HG02642 (cell line): ENCODE results near the gene SLC22A17.
"Not testable (repeated sequence)": the region's sequence is repeated elsewhere in the genome, so short reads cannot be mapped to it uniquely, and the experiment has no call there.

Experiments
- ATAC-seq: cut with Tn5 transposase; IDR thresholded peaks from one replicate; pipeline ENCODE4 v1.9.1; 2021; ENCODE audit warnings: mild to moderate bottlenecking; ENCODE audit not compliant: unreplicated experiment, poor library complexity

Gene SLC22A17

DNA sequence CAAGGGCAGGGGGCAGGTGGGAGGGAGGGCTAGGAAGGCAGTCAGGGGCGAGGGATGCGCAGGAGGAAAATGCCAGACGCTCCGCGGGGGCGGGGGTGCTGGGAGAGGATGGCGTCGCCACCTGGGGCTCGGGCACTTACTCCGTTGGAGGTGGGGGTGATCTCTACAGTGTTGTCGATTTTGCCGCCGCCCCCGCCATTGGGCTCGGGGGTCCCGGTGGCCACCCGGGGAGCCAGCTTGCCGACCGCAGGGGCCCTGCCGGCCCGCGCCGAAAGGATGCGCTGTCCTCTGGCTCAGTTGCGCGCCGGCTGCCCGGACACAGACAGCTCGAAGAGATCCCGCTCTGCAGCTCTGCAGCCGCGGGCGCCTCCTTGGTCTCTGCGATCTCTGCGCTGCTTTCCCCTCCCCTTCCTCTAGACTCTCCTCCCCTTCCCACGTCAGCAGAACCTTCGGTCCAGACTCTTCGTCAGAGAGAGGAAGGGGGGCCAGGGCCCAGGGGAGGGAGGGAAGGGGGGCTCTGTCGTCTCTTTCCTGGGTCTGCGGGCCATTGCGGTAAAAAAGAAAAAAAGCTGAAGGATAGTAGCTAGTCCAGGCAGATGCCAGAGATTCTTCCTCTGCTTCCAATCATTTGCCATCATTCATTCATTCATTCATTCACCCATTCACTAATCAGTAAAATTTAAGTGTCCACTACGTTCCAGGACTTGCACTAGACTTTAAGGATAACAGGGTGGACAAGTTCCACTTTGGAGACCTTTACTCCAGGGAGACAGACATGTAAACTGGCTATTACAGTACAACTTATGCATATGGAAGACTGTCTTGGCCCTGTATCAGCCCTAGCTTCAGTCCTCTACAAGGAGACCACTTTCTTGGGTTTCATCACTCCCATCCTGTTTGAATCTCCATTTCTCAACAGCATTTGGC lies at the start of gene SLC22A17:
SLC22A17 (minus strand) TSS at position 382 of the 927 bp plus-strand sequence.
- no peak for ATAC-seq

- ATAC-seq, result no peak
Measured at GRCh38 chr14:23401291-23401690, 48.6 kb upstream of the SLC22A17 start.

- ATAC-seq, result not testable (repeated sequence)
Measured at GRCh38 chr14:23400496-23401149, 47.9 kb upstream of the SLC22A17 start.

DNA sequence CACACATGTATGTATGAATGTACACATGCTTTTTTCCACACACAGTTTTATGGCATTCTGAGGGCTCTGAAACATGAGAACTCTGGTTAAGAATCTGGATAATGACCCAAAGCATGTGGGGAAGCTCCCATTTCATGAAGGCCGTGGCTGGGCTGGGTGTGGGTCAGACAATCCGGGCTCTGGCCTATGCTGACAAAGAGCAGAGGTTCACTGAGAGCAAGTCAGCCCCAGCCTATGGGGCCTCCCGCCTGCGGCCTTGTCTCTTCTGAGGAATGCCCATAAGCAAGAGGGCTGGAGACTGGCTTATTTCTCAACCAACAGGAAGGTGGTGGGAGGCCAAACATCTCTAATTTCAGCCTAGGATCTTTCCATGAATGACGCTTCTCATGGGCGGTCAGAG lies 46.9 kb upstream of the SLC22A17 start:
- no peak for ATAC-seq

- ATAC-seq, result no peak
Measured at GRCh38 chr14:23399136-23399535, 46.4 kb upstream of the SLC22A17 start.

DNA sequence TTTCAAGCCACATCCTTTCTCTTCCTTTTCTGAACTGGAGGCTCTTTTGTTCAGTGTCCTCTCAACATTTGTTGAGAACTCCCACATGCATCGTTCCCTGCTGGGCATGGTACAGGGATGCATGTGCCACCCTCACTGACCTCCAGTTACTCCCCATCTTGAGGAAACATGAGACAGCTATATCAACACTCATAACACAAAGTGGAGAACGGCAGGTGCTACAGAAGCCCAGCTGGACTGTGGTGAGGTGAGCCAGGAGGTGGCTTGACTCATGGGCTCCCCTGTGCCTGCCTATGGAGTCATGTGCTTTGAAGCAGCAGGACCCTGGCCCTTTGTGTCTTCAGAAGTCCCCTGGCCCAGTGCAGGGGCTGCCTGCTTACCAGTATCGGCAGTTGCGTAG lies 45.7 kb upstream of the SLC22A17 start:
- no peak for ATAC-seq

DNA sequence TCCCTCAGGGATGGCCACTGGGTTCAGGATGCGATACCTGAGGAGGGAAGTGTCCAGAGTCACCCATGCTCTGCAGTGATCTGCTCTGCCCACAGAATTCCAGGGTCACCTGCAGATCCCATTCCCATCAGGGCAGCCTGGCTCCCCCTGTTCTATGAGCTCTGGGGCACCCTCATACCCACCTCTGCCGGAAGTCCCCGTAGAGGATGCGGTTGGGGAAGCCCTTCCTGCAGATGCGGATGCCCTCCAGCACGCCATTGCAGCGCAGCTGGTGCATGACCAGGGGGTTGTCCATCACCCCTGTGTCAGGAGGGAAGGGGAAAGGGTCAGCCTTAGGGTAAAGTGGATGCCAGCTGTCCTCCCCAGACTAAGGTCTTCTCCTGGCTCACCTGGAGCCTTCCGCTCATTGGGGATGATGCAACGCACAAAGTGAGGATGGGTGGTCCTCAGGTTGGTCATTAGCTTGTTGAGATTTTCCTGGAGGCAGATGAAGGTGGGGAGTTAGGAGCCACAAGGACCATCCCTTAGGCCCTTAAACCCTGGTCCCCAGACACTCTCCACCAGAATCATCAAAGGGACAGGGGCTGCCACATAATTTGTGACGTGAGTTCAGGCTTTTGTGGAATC lies 44.2 kb upstream of the SLC22A17 start:
- ATAC-seq, result no peak

- no peak for ATAC-seq
Measured at GRCh38 chr14:23396126-23396525, 43.4 kb upstream of the SLC22A17 start.

DNA sequence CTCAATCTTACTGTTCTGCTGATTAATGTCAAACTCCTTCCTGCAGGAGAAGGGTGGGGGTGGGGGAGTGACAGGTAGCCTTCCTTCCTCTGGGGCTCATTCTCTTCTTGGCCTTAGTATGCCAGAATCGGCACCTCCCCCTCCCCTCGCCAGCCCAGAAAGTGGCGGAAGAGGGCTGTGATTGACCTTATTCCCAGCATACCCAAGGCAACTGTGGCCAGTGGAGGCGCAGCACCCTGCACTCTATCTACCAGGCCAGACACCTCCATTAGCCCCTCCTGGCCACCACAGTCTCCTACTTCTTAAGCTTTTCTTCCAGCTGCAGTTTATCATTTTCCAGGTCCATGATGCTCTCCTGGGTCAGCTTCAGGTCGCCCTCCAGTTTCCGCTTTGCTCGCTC lies 39.9 kb upstream of the SLC22A17 start:
- no peak for ATAC-seq

- ATAC-seq, result not testable (repeated sequence)
Measured at GRCh38 chr14:23389871-23390270, 37.2 kb upstream of the SLC22A17 start.

DNA sequence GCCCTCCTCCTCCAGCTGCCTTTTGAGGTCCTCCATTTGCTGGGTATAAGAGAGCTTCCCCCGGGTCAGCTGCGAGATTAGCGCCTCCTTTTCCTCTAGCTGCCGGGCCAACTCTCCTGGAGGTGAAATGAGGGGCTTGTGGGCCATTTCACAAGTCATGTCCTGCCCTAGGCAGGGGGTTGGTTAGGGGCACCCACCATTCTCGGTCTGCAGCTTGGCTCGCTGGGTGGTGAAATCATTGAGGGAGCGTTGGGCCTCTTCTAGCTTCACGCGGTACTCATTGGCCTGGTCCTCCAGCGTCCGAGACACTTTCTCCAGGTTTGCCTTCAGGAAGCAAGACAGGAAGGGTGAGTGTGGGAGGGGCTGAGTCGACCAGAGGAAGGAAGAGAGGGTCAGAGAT lies 36.7 kb upstream of the SLC22A17 start:
- ATAC-seq, result no peak

DNA sequence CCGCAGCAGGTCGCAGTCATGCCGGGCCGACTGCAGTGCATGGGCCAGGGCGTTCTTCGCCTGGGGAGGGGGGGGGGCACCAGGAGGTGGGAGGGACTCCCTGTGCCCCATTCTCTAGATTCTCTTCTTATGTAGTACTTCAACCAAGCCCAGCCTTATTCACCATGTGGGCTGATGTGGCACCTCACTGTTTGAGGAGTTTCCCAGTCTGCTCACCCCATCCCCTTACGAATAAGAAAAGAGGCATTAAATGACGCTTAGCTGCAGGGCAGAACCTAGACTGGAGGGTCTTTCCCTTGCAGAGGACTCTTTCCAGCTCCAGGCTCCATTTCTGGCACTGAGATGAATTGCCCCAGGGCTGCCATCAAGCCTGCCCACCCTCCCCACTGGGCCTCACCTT lies 36.3 kb upstream of the SLC22A17 start:
- no peak for ATAC-seq

- ATAC-seq, result no peak
Measured at GRCh38 chr14:23387916-23388882, 35.5 kb upstream of the SLC22A17 start.

DNA sequence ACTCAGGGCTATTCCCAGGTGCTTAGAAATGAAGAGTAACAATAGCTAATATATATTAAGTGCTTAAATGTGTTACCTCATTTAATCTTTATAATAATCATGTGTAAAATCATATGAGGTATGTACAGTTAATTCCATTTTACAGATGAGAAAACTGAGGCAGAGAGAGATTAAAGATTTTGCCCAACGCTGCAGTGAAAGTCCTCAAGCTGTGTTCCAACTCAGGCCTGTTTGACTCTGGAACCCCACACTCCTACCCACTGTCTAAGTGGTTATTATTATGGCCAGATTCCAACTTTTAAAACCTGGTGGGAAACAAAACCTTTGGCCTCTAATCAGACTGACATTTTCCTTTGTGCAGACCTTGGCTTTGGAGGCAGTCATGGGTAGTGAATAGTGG lies 34.3 kb upstream of the SLC22A17 start:
- ATAC-seq, result no peak

- ATAC-seq, result not testable (repeated sequence)
Measured at GRCh38 chr14:23386266-23386657, 33.6 kb upstream of the SLC22A17 start.

DNA sequence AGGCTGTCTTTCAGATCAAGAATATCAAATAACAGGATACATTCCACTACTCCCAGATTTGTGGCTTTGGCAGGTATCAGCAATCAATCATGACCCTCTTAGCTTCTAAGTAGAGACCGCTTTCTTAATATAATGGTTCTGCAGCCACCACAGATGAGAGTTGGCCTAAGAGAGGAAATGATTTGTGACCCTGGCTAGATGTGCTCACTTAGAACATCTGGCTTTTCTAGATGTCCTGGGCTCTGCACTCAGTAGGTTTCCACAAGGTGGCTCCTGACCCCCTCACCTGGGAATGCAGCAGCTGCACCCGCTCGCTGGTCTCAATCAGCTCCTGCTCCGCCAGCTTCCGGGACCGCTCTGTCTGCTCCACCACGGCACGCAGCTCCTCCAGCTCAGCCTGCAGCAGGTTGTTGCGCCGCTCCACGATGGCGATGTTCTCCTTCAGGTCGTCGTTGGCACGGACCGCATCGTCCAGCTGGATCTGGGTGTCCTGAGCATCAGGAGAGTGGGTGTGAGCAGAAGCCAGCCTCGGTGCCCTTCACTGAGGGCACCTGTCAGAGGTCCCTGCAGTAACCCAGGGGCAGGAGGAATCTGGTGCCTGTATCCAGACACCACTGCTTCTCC lies 33.1 kb upstream of the SLC22A17 start:
- ATAC-seq, result no peak

- ATAC-seq, result no peak
Measured at GRCh38 chr14:23385244-23385641, 32.6 kb upstream of the SLC22A17 start.

DNA sequence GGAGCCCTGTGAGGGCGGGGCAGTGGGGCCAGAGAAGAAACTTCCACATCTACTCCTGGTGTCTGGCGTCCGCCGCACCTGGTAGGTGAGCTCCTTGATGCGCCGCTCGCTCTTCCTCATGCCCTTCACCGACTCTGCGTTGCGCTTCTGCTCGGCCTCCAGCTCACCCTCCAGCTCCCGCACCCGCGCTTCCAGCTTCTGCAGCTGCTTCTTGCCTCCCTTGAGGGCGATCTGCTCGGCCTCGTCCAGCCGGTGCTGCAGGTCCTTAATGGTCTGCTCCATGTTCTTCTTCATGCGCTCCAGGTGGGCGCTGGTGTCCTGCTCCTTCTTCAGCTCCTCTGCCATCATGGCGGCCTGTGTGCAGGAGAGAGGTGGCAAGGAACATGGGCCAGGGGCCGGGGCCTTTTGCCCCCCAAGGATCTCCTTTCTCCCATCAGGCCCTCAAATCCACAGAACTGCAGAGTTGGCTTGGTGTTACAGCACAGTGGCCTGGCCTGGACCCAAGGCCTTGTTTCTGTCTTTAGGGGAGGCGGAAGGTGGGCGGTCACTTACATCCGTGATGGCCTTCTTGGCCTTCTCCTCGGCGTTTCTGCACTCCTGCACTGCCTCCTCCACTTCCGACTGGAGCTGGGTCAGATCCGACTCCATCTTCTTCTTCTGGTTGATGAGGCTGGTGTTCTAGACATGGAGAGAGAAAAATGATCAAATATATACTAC lies 31.8 kb upstream of the SLC22A17 start:
- no peak for ATAC-seq
